BJ (cell line): Measurements from ENCODE around the gene TBCB. TPM values are rescaled to one million over a fixed set of nuclear protein-coding genes. Genes with fewer than 3 reads are reported as not detected.

ENCODE experiments used
- CTCF ChIA-PET: fragments of 350-600 bp; formaldehyde crosslinking; extraction: SDS; loops from one replicate; lab custom pipeline; 2021; ENCODE audit warnings: antibody characterized with exemption, inconsistent platforms; lab: Yijun Ruan, JAX
- POLR2A ChIA-PET: fragments of 300-600 bp; sonication (Branson Sonifier 250); formaldehyde crosslinking; extraction: SDS; loops from one replicate; lab custom pipeline; 2021; ENCODE audit warnings: antibody characterized with exemption; lab: Charles Lee
- DNase-seq: peaks from one replicate; pipeline ENCODE4 v3.0.0-alpha.2; 2011; ENCODE audit warnings: low read depth
- H3K27me3 ChIP-seq: 2 replicates; pipeline ENCODE4 v1.6.0; 2011; ENCODE audit warnings: low read length; ENCODE audit not compliant: control insufficient read depth, insufficient read depth
- H3K36me3 ChIP-seq: 2 replicates; pipeline ENCODE4 v1.5.1; 2011; ENCODE audit warnings: low read length; ENCODE audit not compliant: control insufficient read depth, insufficient read depth
- H3K4me3 ChIP-seq: 2 replicates; pipeline ENCODE4 v1.5.1; 2011; ENCODE audit warnings: low read depth, mild to moderate bottlenecking, control low read depth, low read length
- CTCF ChIP-seq: IDR thresholded peaks from 2 replicates; pipeline ENCODE4 v1.5.1; 2011; ENCODE audit warnings: low read depth, mild to moderate bottlenecking, control low read depth, inconsistent platforms, low read length, moderate library complexity; ENCODE audit not compliant: insufficient read depth
- polyA plus RNA-seq: library from polyadenylated mRNA; depleted of rRNA; stranded (reverse); fragments of >200 nt; gene quantifications from 2 replicates; pipeline ENCODE4 v1.2.3, GENCODE V29; 2011

TBCB gene
- polyA plus RNA-seq, 1 experiment: 251 TPM

DNA sequence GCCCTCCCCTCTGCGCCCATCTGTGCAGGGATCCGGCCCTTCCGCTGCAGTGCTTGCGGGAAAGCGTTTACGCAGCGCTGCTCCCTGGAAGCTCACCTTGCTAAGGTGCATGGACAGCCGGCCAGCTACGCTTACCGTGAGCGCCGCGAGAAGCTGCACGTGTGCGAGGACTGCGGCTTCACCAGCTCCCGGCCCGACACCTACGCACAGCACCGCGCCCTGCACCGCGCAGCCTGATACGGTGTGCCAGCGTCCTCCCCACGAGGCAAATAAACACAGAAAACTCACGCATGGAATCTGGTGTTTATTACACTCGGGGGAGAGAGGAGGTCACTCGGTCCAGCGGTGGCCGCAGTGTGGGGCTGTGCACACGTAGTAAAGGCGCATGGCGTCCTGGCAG, 1.8 kb upstream of the TBCB start:
- Histone ChIP-seq H3K4me3 (peak overlapping the region; percentile 98), H3K36me3 (peaks cover 10% of the 10 kb centered on the region), H3K27me3 (no peaks in the 10 kb centered on the region)
- ChIA-PET POLR2A (no interaction called here), CTCF (interaction anchor here (0.6 to 4.5 kb wide), 4 partner anchors 14 to 462 kb away, joined by 3 to 24 read pairs (median 9); no protein-coding TSS in a partner anchor)
- no peak for DNase-seq
- no peak for TF ChIP-seq CTCF

DNA sequence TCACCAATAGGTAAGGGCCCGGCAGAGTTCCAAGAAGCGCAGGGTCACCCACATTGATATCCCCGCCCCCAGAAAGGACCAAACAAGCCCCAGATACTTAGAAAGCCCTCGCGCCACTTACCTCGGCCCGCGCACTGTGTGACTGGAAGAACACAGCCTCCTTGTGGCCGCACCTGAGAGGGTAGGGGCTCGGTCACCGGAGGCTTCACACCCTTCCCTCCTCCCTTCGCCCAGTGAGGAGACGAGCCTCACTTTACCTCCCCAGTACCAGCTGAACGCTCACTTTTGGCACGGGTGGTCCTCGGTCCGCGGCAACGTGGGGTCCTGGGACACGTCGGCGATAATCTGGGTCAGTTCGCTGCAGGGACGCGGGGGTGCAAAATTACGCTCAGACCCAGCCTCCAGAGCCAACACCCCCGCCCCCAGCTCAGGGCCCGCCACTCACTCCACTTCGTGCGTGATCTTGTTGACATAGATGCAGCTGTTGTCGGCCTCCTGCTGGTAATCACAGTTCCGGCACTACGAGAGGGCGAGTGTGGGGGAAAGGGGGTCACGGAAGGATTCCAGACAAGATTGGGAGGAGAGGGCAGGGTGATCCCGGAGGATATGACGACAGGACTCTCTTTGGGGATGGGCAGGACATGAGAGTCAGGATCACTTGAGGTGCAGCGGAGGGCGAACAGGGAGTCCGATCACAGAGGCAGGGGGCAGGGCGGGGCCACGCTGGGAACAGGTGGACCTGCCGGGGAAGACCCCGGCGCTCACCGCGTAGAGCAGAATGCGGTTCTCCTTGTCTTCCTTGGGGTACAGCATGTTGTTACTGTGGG, 1.2 kb upstream of the TBCB start:
- Histone ChIP-seq H3K36me3 (peaks cover 11% of the 10 kb centered on the region), H3K27me3 (no peaks in the 10 kb centered on the region), H3K4me3 (peak overlapping the region; percentile 98)
- ChIA-PET CTCF (interaction anchor here (0.6 to 4.5 kb wide), 5 partner anchors 13 to 461 kb away, joined by 3 to 24 read pairs (median 6); no protein-coding TSS in a partner anchor), POLR2A (interaction anchor here (1.0 to 1.2 kb wide), 2 partner anchors 14 to 101 kb away, joined by 3 to 8 read pairs; partner anchors contain the start of genes ZNF146 and ZNF565)
- DNase-seq: no peak
- no peak; the same call in 1 of the 2 replicates for TF ChIP-seq CTCF

GRCh38 chr19:36114721-36115452, 381 bp upstream of the TBCB start, which contains the start of gene POLR2I:
TSS of gene POLR2I (minus strand) at chr19:36114875. CDS start at chr19:36114856, 19 bp downstream.
- ChIA-PET POLR2A (interaction anchor here (0.6 to 1.2 kb wide), 5 partner anchors 13 to 1876 kb away, joined by 3 to 8 read pairs (median 3); partner anchors contain the start of genes ZNF146 and ZNF565), CTCF (interaction anchor here (0.8 to 4.5 kb wide), 7 partner anchors 12 to 55 kb away, joined by 3 to 24 read pairs (median 3); no protein-coding TSS in a partner anchor)
- Histone ChIP-seq H3K4me3 (peak within 1 kb of the TSS; percentile 98), H3K27me3 (no peaks in the 10 kb centered on the region), H3K36me3 (peaks cover 11% of the 10 kb centered on the region)
- no peak for TF ChIP-seq CTCF
- peak; percentile 99 for DNase-seq

DNA sequence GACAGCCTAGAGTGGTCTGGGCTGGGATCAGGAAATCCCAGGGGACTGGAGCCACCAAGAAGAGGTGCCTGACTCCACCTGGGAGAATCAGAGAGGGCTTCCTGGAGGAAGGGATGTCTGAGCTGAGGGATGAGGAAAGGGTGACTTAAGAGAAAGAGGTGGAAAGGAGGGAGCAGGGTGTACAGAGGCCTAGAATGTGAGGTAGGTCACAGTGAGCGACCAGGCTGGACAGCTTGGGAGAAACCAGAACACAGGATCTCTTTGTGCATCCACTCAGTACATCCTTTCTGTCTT, 1.0 kb downstream of the TBCB start:
- no peak for DNase-seq
- Histone ChIP-seq H3K36me3 (peaks cover 12% of the 10 kb centered on the region), H3K27me3 (no peaks in the 10 kb centered on the region), H3K4me3 (peak overlapping the region; percentile 81)
- ChIA-PET POLR2A (no interaction called here), CTCF (interaction anchor here (0.6 to 4.5 kb wide), 2 partner anchors 11 to 50 kb away, joined by 3 to 24 read pairs; no protein-coding TSS in a partner anchor)
- no peak for TF ChIP-seq CTCF
